Measurements from ENCODE around the gene RFTN1.

RFTN1 gene

DNA sequence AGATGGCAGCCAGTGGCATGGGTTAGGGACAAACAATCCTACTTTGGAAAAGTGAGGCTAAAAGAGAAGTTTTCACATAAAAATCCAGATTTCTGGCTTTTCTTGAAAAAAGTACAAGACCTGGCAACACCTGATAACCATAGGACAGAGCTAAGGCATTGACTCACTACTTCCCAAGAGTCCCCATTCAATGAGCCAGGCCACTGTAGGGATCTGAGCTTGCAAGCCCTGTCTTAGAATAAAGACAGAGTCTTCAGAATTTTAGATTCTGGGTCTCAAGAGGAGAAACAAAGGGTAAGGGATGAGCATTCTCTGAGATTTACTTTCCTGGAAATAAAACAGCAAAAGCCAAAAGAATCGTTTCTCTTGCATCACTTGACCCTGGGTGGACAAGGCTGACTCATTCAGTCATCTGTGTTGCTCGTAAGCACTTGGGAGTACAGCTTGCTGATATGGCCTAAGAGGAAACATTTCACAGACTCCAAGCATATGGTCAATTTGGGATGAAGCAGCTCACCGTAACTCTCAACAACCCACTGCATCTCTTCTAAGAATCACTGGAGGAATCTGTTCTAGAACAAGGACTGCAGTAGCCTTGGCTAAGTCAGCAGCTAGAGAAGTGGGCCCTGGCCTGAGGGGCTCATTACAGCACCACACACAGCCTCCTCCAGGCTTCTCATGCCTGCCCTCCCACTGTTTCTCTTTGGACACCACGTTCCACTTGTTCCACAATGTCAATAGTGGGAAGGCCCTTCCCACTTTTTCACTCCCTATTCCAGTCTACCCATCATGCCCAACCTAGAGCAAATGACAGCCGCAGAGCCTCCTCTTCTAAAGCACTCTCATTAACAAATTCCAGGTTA is 86.2 kb downstream of the RFTN1 start:
- DNase-seq, result no peak

DNA sequence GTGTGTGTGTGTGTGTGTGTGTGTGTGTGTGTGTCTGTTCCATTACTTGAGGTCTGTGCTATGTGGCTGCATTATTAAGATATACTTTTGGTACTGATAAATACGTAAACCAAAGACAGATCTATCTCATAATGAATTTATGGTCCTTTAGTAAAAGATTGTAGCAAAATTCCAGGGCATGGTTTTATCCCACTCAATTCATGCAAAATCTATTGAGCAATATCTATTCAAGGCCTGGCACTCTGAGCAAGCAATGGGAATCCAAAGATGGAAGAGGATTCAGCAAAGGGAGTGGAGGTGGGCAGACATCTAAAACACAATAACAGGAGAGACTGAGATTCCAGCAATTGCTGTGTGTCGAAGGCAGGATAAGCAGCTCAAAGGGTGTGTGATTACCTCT is 86.8 kb downstream of the RFTN1 start:
- DNase-seq, result no peak

DNA sequence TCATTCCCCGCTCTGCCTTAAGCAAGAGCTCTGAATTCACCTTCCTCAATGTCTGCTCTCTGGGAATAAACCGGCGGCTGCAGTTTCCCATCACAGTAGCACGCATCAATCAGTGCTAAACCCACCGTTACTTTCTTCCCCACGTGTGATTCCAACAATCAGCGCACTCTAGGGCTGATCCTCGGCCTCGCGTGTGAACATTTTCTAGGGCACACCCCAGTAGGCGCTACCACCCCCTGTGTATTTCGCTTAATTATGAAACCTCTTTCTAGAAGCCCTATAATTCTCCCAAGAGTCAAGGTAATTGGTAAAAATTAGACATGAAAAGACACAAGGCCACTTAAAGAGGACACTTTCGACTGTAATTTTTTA is 87.5 kb downstream of the RFTN1 start:
- no peak for DNase-seq

DNA sequence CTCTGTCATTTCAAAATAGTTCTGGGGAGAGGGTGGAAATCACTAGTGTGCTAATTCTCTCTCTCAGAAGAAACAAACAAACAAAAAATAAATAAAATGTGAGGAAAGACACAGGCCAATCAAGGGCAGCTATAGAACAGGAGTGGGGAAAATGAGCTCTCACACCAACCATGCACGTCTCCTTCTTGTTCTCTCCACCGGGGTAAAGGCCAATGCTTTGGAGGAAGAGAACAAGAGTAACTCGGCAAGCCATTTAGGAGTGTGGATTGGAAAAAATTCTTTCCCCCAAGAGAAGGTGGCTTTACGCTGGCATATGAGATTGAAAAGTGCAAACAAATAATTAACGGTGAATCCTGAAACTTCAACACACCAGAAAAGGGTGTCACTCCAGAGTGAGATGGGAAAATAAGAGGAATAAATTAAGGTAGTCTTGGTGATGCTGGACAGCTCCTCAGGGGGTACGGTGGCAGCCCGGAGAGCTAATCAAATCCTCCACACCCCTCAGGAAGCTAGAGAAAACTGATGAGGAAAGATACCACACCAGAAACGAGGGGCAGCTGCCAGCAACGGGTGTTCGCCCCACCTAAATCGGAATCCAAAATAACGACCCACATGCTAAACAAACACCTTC is 88.0 kb downstream of the RFTN1 start:
- DNase-seq, result no peak

DNA sequence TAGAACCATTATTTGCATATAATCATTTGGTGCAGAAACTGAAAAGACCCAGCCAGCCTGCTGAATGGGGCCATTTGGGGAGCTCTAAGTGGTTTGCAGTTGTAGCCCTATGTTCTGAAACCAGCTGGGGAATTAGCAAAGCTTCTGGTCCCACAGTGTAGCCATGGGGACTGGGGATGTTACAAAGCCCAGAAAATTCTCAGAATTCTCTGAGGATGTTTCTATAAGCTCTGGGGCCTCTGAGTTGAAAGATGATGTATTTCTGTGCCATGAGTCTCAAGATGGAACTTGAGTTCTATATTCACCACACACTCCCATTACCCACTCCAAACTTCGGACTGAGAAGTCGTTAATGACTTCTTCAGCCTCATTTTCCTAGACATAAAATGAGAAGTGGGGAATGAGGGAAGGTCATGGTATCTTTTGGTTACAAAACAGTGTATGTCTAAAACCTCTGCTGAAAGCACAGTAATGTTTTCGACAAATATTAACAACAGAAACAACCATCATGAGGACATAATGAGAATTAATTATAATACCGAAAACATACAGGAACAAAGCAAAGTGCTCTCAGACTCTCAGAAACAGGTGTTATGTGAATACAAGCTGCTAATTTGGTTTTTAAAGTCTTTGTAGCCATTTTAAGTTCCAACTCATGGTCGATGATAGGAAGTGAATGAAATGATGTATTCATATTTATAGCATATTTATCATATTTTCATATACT is 89.4 kb downstream of the RFTN1 start:
- no peak for DNase-seq

DNA sequence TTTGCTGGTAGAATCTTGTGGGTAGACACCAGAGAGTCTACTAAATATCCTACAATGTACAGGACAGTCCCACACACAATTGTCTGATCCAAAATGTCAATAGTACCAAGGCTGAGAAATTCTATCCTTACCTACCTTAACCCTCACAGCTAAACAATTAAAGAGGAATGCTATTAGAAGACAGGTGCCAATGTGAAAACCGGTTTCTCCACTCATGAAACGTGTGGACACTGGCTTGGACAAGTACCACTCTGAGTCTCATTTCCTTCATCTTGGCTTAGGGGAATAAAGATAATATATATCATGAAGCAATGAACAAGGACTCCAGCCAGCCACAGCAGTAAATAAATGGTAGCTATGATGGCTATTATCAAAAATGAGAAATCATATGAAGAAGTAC is 90.2 kb downstream of the RFTN1 start:
- DNase-seq, result no peak

DNA sequence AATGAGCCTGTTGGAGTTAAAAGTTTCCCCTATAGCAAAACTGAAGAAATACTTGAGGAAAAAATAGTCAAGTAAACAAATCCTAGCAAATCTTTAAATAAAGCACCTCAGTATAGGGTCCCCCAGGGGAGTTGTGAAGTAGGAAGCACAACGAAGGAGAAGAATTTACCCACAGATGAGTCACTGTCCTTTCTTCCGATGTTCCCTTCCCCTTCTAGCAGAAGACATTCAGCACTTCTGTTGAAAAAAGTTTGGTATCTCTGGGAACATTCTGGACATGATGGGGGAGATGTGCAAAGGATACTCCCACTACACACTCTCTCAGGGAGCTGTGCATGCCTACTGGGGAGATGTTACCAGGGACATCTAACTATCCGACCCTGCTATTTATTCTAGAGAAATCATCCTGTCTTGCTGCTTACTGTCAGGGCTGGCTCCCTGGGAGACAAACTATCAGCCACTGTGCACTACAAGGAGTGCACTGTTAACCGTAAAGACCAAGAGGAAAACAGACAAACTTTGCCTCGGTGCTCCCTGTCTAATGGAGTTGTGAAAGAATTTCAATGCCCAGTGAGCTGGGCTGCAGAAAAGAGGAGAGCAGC is 93.8 kb downstream of the RFTN1 start:
- DNase-seq, result no peak

DNA sequence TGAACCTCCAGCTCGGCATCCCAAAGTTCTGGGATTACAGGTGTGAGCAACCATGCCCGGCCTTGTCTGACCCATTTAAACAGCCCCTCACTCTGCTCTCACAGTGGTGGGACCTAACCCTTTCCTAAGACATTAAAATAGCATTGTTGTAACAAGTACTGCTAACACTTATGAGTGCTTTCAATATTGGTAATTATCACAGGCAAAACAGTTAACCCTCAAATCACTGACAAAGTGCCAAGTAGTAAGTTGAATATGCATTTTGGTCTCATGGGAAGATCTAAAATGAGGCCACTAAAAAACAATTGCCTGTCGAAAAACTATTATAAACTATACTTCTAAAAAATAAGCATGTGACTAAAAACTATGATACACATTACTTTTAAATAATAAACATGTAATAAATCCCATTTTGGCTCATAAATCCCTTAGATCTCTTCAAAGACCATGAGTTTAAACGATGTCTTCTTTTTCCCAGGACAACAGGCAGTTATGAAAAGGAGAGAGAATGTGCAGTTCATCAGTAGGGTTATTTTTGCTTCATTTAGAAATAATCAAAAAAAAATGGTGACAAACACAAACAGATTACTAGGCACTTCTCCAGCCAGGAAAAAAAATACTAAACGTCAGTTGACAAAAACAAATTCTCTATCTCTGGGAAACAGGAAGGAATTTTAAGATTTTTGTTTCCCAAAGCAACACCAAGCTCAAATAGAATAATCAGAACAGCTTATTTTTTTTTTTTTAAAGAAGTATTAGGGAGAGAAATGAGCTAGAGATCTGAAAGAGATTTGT is 95.4 kb downstream of the RFTN1 start:
- no peak for DNase-seq

DNA sequence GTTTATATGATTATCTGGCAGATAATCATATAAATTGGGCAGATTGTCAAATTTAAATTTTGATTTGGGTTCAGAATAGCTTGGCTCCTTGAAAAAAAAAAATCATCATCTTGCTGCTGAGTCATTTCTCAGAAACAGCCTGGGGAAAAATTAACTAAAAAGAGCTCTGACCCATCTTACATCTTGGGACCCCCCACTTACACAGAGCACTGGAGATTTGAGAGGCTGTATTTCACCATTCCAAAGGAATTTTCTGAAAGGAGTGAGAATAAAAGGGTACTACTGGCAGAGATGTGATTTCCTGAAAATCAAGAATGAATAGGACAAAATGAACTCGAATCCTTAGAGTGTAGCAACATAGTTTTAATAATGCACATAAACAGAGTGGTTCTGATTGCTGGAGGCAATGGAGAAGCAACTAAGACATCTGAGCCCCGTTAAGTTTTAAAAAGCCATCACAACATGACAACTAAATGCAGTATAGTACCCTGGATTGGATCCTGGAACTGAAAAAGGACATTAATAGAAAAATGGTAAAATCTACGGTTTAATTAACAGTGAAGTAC is 97.5 kb downstream of the RFTN1 start:
- DNase-seq, result no peak

DNA sequence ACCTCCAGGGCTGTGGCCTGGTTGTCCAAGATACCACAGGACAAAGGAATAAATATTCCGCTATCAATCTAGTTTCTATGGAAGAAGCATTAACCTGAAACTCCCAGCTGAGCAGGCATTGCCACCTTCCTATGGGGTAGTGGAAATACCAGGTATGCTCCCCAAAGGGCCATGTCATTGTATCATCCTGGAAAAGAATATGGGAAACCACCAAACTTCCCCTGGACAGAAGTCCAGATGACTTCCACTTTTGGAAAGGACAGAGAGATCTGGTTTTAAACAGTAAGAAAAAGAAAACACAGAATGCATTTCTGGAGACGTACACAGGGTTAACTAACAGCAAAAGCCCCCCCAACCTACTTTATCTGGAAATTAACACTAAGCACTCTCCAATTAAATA is 100.2 kb downstream of the RFTN1 start:
- no peak for DNase-seq

DNA sequence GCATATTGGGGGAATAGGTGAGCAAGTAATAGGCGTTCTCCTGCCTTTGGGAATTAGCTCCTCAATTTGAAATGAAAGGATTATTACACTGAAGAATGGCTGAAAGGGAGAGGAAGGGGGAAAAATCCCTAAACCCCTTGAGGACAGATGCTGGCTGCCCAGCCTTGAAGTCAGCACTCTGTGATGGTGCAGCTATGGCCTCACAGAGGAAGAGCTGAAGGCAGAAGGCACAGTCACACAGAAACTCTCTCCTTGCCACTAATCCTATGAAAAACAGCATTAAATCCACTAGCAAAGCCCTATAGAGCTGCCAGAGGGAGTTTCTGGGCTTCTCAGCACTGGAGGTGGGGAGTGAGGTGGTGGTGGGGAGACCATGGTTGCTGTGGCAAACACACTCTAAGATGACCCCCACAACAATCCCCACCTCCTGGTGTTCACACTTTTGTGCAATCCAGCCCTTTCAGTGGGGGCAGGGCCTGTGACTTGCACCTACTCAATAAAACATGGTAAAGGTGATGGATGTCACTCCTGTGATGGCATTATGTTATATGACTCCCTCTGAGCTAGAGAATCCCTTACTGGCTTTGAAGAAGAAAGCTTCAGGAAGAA is 101.2 kb downstream of the RFTN1 start:
- DNase-seq, result no peak

DNA sequence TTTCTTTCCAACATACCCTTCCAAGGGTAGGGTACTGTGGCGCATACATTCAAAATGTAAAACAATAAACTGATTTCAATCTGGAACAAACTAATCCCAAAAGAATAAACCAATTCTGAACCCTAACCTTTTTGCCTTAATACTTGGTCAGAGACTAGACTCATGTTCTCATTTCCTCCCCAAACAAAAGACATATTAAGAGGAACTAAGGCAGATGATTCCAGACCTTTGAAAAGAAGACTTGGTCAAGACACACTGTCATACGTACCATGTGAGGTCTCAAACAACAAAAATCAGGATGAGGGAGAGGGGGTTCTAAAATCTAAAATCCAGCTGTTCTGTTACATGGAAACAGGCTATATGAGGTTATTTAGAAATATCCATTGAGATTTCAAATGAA is 102.1 kb downstream of the RFTN1 start:
- no peak for DNase-seq

DNA sequence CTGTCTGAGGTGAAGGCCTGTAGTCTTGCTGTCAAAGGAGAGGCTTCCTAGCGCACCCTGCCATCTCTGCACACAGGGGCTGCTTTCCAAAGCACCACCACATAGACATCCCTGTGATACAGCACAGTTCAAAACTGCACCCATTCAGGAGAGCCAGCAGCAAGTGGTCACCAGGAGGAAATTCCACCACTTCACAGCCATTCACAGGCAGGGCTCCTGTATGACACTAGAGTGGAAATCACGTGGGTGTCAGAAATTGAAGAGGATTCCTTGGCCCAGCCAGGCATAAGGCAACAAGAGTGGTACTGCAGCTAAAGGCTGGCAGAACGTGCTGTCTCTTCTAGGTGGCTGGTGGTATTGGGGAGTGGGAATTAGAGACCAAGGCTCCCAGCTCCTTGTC is 102.8 kb downstream of the RFTN1 start:
- DNase-seq, result no peak

DNA sequence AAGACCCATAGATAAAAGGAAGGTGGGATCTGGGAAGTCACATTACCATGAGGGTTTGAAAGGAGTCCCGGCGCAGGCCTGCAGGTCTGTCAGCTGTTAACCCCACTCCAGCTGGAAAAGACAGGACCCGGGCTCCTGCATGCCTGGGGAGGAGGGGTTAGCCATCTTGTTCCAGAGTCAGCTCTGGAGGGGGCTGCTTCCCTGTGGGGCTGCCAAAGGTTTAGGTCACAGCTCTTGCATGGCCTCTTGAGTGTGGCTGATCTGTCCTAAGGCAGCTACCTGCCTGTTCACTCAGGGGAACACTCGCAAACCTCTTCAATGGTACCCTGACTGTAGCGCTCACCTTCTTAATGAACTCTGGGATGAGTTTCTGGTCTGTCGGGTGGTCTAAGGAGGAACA is 104.5 kb downstream of the RFTN1 start:
- DNase-seq, result no peak

DNA sequence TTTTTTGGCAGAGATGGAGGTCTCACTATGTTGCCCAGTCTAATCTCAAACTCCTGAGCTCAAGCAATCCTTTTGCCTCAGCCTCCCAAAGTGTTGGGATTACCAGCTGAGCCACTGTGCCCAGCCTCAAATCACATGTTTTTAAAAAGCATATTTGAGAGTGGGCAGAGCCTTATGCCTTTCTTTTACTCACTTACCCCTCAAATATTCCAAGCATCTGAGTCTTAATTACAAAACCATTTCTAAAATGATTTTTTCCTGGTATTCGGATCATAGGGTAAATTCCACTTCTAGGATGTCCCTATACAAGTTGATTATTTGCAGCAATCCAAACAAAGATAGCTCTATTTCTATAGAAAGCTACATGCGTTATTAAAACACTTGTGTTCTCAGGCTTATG is 106.1 kb downstream of the RFTN1 start:
- no peak for DNase-seq

DNA sequence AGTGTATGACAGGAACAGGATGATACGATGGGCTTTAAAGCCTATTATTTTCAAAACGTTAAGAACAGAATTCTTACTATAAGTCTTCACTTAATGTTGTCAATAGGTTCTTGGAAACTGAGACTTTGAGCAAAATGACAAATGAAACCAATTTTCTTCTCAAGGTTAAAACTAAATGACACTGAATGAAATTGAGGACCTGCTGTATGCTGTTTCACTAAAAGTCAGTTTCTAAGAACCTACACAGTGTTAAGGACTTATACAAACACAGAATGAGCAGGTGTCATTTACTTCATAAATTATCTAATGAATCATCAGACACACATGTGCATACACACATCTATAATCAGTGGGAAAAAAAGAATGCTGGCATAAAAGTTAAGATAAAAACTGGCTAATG is 106.9 kb downstream of the RFTN1 start:
- no peak for DNase-seq

DNA sequence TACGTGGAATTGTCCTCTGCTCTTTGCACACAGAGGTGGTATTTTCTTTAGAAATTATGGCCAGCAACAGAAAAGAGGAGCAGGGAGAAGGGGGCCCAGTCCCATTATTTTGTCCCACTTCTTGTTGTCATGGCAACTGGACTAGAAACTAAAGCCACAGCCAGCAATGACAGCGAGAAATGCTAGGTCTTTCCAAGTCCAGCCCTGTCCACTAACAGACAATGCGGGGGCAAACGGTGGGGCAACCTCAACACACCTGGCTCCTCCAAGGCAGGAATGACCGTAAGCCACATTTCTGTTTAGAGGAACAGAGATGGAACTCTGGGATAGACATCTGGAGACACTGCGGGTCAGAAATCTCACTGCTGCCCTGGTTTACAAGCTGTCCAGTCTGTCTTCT is 107.3 kb downstream of the RFTN1 start:
- DNase-seq, result no peak

DNA sequence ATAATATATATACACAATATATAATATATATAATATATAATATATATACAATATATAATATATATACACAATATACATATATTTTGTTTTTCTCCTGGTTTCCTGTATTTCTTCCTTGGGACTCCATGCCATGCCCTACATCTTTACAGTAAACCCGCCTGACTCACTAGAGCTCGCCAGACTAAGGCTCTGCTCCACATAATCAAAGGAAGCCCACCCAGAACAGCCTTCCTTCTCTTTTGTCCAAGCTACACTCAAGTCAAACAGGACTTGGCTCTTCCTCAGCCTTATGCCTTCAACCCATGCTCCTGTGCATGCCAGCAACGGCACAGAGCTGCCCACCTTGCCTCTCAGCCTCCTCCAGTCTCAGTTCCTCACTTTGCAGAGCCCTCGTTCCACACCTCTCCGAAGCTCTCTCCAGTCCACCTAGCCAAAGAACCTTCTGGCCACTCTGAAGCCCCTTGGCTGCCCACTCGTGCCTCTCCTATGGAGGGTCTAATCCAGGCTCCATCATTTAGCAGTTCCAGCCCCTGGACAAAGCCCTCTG is 109.1 kb downstream of the RFTN1 start:
- DNase-seq, result no peak

DNA sequence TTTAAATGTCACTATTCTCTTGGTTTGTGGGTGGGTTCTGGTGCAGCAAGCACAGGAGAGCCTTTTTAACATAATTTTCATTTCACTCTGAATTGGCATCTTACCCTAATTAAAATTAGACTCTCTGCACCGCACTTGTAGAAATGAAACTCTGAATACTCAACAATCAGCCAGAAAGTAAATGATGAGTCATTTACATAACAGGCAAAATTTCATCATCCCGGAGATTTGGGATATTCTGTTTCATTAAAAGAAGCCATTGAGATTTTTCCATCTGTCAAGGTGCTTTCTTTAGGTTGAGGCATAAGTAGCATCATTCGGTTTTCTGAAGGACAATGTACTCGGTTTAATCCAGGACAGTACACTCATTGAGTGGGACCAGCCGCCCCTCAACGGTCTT is 111.0 kb downstream of the RFTN1 start:
- no peak for DNase-seq

DNA sequence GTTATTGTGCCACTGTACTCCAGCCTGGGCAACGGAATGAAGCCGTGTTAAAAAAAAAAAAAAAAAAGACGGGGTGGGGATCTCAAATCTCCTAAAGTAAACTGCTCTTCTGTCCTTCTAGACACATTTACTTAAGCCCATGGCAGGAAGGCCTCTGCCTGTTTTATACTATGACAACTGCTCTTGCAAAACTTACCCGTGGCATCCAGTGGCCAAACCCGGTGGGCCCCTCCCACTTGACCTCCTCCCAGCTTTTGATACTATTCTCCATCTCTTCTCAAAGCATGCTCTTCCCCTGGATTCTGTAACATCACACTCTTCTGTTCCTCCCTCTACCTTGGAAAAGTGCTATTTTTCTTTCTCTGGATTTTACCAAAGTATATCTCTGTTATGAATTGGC is 112.2 kb downstream of the RFTN1 start:
- DNase-seq, result no peak

DNA sequence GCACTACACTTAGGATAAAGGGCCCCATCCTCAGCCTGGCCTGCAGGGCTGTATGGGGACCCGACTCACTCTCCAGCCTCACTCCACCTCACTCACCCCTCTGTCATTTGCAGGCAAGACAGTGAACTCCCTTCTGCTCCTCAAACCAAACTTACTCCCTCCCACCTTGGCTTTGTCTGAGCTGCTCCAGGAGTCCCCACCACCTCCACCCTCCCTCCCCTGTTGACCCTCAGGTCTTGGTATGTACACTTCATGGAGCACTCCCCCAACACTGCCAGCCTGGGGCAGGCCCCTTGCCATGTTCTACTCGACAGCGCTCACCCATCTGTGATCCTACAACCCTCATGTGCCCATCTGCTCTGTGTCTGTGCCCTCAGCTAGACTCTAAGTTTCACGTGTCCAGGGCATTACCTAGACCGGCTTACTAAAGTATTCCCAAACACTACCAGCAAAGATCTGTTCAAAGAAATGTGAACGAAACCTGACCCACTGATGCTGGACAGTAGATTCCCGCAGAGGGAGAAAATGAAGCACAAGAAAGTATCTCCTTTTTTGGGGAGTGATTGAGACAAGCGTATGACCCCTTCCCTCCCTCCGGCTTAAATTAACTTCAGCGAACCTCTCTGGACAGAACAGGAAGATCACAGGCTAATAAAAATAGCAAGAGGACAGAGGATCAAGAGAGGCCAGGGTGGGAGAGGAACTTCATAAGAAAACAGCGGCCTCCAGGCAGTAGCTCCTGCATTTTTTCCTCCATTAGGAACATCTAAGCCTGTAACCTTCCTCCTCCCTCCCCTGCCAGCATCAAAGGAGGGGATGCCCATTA is 113.2 kb downstream of the RFTN1 start:
- DNase-seq, result no peak
